GM19239 (cell line): ENCODE data around the gene SOX9.
"Not testable (repeated sequence)": the region's sequence is repeated elsewhere in the genome, so short reads cannot be mapped to it uniquely, and the experiment has no call there.

ENCODE experiments used
- DNase-seq: peaks from one replicate; pipeline ENCODE4 v3.0.0; 2011; ENCODE audit warnings: low spot score; ENCODE audit not compliant: insufficient read length
- FAIRE-seq: peaks from 2 replicates; lab custom pipeline; 2011; peaks lifted over from hg19 to GRCh38; lab: Jason Lieb, UNC

The SOX9 gene

GRCh38 chr17:72123530-72124437 lies 3.0 kb downstream of the SOX9 start:
- FAIRE-seq (no peak), DNase-seq (no peak)

- no peak for DNase-seq
- no peak for FAIRE-seq
Measured at GRCh38 chr17:72124438-72124775, 3.6 kb downstream of the SOX9 start.

- no peak for FAIRE-seq
- no peak for DNase-seq
Measured at GRCh38 chr17:72125226-72125651, 4.4 kb downstream of the SOX9 start.

- FAIRE-seq (no peak), DNase-seq (no peak)
Measured at GRCh38 chr17:72125742-72126141, 4.9 kb downstream of the SOX9 start.

GRCh38 chr17:72126575-72127486 lies 6.0 kb downstream of the SOX9 start:
- DNase-seq (no peak), FAIRE-seq (no peak)

- no peak for DNase-seq
- no peak for FAIRE-seq
Measured at GRCh38 chr17:72128039-72128438, 7.2 kb downstream of the SOX9 start.

- FAIRE-seq (no peak), DNase-seq (no peak)
Measured at GRCh38 chr17:72134608-72135394, 14.0 kb downstream of the SOX9 start.

GRCh38 chr17:72135546-72136325 lies 14.9 kb downstream of the SOX9 start:
- no peak for FAIRE-seq

GRCh38 chr17:72136692-72137091 lies 15.9 kb downstream of the SOX9 start:
- DNase-seq, result no peak
- no peak for FAIRE-seq

More at GRCh38 chr17:72135546-72136325, 14.9 kb downstream of the SOX9 start:
- DNase-seq, result no peak

GRCh38 chr17:72137161-72137560 lies 16.3 kb downstream of the SOX9 start:
- no peak for FAIRE-seq
- no peak for DNase-seq

- no peak for FAIRE-seq
- no peak for DNase-seq
Measured at GRCh38 chr17:72139212-72139611, 18.4 kb downstream of the SOX9 start.

- FAIRE-seq (no peak), DNase-seq (no peak)
Measured at GRCh38 chr17:72141336-72141735, 20.5 kb downstream of the SOX9 start.

- not testable (repeated sequence) for FAIRE-seq, DNase-seq
Measured at GRCh38 chr17:72142097-72142496, 21.3 kb downstream of the SOX9 start.

GRCh38 chr17:72142614-72143013 lies 21.8 kb downstream of the SOX9 start:
- FAIRE-seq (no peak), DNase-seq (no peak)

GRCh38 chr17:72143245-72143644 lies 22.4 kb downstream of the SOX9 start:
- DNase-seq, result no peak
- no peak for FAIRE-seq

- no peak for FAIRE-seq
- no peak for DNase-seq
Measured at GRCh38 chr17:72144101-72144500, 23.3 kb downstream of the SOX9 start.

GRCh38 chr17:72145562-72145961 lies 24.7 kb downstream of the SOX9 start:
- FAIRE-seq (no peak), DNase-seq (no peak)

GRCh38 chr17:72145962-72146361 lies 25.1 kb downstream of the SOX9 start:
- FAIRE-seq, result no peak
- DNase-seq, result no peak

- DNase-seq (no peak), FAIRE-seq (no peak)
Measured at GRCh38 chr17:72146371-72146770, 25.6 kb downstream of the SOX9 start.
